Spleen (tissue), 11 donors: ENCODE data around the gene CD48. TPM values are rescaled to one million over a fixed set of nuclear protein-coding genes. Genes with fewer than 3 reads are reported as not detected.

Source experiments
- DNase-seq: peaks from one replicate; pipeline ENCODE4 v3.0.0-alpha.2; 2020
- H3K27ac ChIP-seq, 8 donors: fragments of 200-600 bp; sonication (generic) in 7 of 8; 1 replicate in 4 of 8; 2 replicates in 4 of 8; pipeline versions ENCODE4 v1.5.0 to v1.8.0; 2016 to 2021; ENCODE audit warnings: inconsistent platforms in 4 of 8, mild to moderate bottlenecking in 4 of 8, moderate library complexity in 1 of 8
- H3K27me3 ChIP-seq, 7 donors: fragments of 200-600 bp; sonication (generic) in 6 of 7; replicated peaks in 1 of 7; 1 replicate in 4 of 7; 2 replicates in 3 of 7; pipeline versions ENCODE4 v1.5.0 to v1.8.0; 2016 to 2021; ENCODE audit warnings: inconsistent platforms in 3 of 7, mild to moderate bottlenecking in 1 of 7
- H3K36me3 ChIP-seq, 6 donors: fragments of 200-600 bp; sonication (generic) in 5 of 6; 1 replicate in 4 of 6; 2 replicates in 2 of 6; pipeline versions ENCODE4 v1.5.0 to v1.8.0; 2016 to 2021; ENCODE audit warnings: inconsistent platforms in 2 of 6
- H3K4me1 ChIP-seq, 6 donors: fragments of 200-600 bp; sonication (generic) in 5 of 6; 1 replicate in 3 of 6; 2 replicates in 3 of 6; pipeline versions ENCODE4 v1.5.0 to v1.8.0; 2016 to 2021; ENCODE audit warnings: inconsistent platforms in 3 of 6
- H3K4me3 ChIP-seq, 8 donors: fragments of 200-600 bp; sonication (generic) in 7 of 8; 1 replicate in 4 of 8; 2 replicates in 4 of 8; pipeline versions ENCODE4 v1.5.0 to v1.8.0; 2016 to 2021; ENCODE audit warnings: inconsistent platforms in 4 of 8, mild to moderate bottlenecking in 4 of 8, moderate library complexity in 2 of 8
- H3K9me3 ChIP-seq, 8 donors: fragments of 200-600 bp; sonication (generic) in 7 of 8; 1 replicate in 4 of 8; 2 replicates in 4 of 8; pipeline versions ENCODE4 v1.5.0 to v1.8.0; 2016 to 2021; ENCODE audit warnings: inconsistent platforms in 4 of 8
- CTCF ChIP-seq, 11 experiments: fragments of 200-600 bp in 7 of 11; fragments of 450-650 bp in 4 of 11; sonication (generic) in 4 of 11; IDR thresholded peaks in 8 of 11; conservative IDR thresholded peaks in 3 of 11; 1 replicate in 7 of 11; 2 replicates in 4 of 11; pipeline versions ENCODE4 v1.4.0 to v1.8.0; 2016 to 2021; ENCODE audit warnings: antibody characterized with exemption in 11 of 11, inconsistent platforms in 4 of 11, mild to moderate bottlenecking in 1 of 11
- POLR2A ChIP-seq, 3 donors: fragments of 450-650 bp; IDR thresholded peaks; one replicate each; pipeline ENCODE4 v1.5.1; 2017; ENCODE audit warnings: antibody characterized with exemption in 3 of 3, mild to moderate bottlenecking in 1 of 3
- POLR2AphosphoS5 ChIP-seq, 3 donors: sonication (generic); formaldehyde crosslinking; IDR thresholded peaks; one replicate each; pipeline ENCODE4 v1.5.1; 2017; ENCODE audit warnings: antibody characterized with exemption in 3 of 3
- WGBS, 5 donors: extraction: QIAGEN DNeasy Blood & Tissue Kit in 3 of 5; methylation state at CpG; one replicate each; pipeline versions ENCODE4 v1.1.5 to v1.1.7; 2013 to 2018; 5-methylcytosine and 5-hydroxymethylcytosine counted together
- intact Hi-C: fragments of 100-400 bp; cut with DNase I; formaldehyde crosslinking; loops from one replicate; pipeline ENCODE4 v1.15.0; 2023; ENCODE audit warnings: low total_unique reads
- polyA plus RNA-seq, 3 donors: library from polyadenylated mRNA; stranded (reverse); fragments of 200-250 nt; gene quantifications; one replicate each; pipeline ENCODE4 v1.2.1, GENCODE V29; 2013
- total RNA-seq, 7 donors: library from RNA; depleted of rRNA in 3 of 7; stranded (reverse); fragments of >200 nt in 3 of 7; fragmentation: NEBNext Ultra II Directional in 4 of 7; extraction: Animal tissue kit (Norgen Biotek cat#: 25700) in 4 of 7; gene quantifications; one replicate each; pipeline versions ENCODE4 v1.1.0 to v1.2.1, GENCODE V29; 2016 to 2021
- donor health status: healthy with polysubstance abuse.
- donor health status: DM: no; HTN: no; CAD: no; lungs with moderate emphysema.
- donor health status: DM: no; HTN: no; CAD: no.
- donor health status: Bipolar disorder and iron deficiency.
- donor health status: healthy.
- donor health status: DM: no; HTN: no; CAD: no.
- donor health status: DM: yes; HTN: yes; CAD: no.

The CD48 gene
- total and polyA plus RNA-seq, 10 donors = 150 to 510 (median 248) TPM

DNA sequence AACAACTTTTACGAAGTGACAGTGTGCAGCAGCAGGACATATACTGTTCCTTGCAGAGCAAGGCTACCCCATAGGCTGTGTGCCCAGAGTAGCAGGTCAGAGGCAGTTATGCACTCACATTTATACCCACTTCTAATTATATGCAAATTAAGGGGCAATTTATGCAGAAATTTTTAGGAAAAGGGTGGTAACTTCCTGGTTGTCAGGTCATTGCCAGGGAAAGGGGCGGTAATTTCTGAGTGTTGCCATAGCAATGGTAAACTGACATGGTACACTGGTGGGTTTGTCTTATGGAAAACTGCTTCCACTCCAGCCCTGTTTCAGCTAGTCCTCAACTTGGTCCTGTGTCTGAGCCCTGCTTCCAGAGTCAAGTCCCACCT is 52.8 kb downstream of the CD48 start:
- H3K27ac ChIP-seq = peak overlapping the region in 3 of 8 donors; percentile 32 to 67 (median 63)
- no peak for DNase-seq
- H3K9me3 ChIP-seq = no peaks in the 10 kb centered on the region
- TF ChIP-seq POLR2AphosphoS5 (IDR thresholded peaks at IDR 0.05) (no peak), POLR2A (IDR thresholded peaks at IDR 0.05) (no peak), CTCF (IDR thresholded peaks at IDR 0.05 in 8 of 11, conservative IDR thresholded peaks at IDR 0.05 in 3 of 11) (no peak)
- peaks cover 18 to 61% (median 38%) of the 10 kb centered on the region in 6 donors for H3K4me1 ChIP-seq
- intact Hi-C loops = no loop called here
- H3K36me3 ChIP-seq = no peaks in the 10 kb centered on the region
- WGBS, 5 donors = 87 to 98% (median 93%) methylated on average over 2 of the region's 2 CpGs
- no peak overlapping the region for H3K4me3 ChIP-seq
- H3K27me3 ChIP-seq = no peaks in the 10 kb centered on the region

DNA sequence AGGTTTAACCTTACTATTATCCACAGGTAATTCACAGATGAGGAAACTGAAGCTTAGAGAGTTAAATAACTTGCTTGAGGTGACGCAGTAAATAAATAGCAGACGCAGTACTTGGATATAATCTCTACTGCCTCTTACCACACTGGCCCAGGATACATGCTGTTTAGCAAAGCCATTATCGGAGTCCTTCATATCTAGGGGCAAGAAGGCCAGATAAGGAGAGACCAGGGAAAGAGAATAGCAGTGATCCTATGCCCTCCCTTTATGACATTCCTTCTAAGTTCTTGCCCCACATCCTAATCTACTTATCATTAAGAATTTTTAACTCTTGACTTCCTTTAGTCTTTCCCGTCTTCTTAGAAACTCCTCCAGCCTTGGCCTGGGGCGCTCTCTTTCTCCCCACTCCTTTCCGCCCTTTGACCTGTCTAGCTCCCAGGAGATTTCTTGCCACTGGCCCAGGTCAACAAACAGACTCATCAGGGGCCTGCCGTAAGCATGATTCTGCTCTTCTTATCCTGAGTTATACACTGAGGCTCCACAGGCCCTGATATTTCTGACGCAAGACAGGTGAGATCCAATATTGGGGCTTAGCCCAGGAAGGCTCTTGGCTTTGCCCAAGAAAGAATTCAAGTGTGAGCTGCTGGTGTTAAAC is 53.3 kb downstream of the CD48 start:
- TF ChIP-seq POLR2AphosphoS5 (IDR thresholded peaks at IDR 0.05) (no peak), CTCF (IDR thresholded peaks at IDR 0.05 in 8 of 11, conservative IDR thresholded peaks at IDR 0.05 in 3 of 11) (no peak), POLR2A (IDR thresholded peaks at IDR 0.05) (no peak)
- WGBS, 5 donors = 90 to 97% (median 93%) methylated on average over 8 of the region's 8 CpGs
- intact Hi-C loops = no loop called here
- Histone ChIP-seq H3K27me3 (no peaks in the 10 kb centered on the region), H3K36me3 (no peaks in the 10 kb centered on the region), H3K27ac (peak overlapping the region in 5 of 8 donors; percentile 22 to 67 (median 32)), H3K4me3 (no peak overlapping the region), H3K4me1 (peaks cover 13 to 61% (median 37%) of the 10 kb centered on the region in 6 donors), H3K9me3 (no peaks in the 10 kb centered on the region)
- no peak for DNase-seq

DNA sequence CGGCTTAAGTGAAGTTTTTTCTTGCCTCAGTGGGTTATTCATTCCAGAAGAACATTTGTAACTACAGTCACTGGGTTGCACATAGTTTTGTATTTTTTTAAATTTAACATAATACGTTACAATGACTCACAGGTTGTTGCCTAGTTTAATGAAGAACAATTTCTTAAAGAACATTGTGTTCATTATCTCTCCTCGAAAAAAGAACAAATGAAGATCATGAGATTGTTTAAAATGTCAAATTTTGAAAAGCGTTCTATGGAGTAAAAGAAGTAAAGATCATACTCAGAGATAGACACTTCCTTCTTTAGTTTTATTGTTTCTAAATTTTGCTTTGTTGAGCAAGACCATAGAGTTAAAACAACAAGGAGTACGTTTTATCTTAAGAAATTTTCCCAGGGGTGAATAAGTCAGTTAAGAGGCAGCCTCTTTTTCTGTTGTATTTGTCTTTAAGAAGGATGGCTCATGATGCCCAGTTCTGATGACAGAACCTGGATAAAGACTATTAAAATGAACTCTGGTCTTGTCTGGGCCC is 54.3 kb downstream of the CD48 start:
- intact Hi-C loops = no loop called here
- H3K27ac ChIP-seq = peak overlapping the region in 5 of 8 donors; percentile 22 to 67 (median 55)
- no peaks in the 10 kb centered on the region for H3K36me3 ChIP-seq
- peaks cover 13 to 61% (median 37%) of the 10 kb centered on the region in 6 donors for H3K4me1 ChIP-seq
- H3K4me3 ChIP-seq = no peak overlapping the region
- no peaks in the 10 kb centered on the region for H3K27me3 ChIP-seq
- no peak for TF ChIP-seq POLR2AphosphoS5 (IDR thresholded peaks at IDR 0.05)
- TF ChIP-seq CTCF (IDR thresholded peaks at IDR 0.05 in 8 of 11, conservative IDR thresholded peaks at IDR 0.05 in 3 of 11) = no peak
- TF ChIP-seq POLR2A (IDR thresholded peaks at IDR 0.05) = no peak
- WGBS, 5 donors = 51 to 71% (median 58%) methylated on average over 5 of the region's 5 CpGs
- H3K9me3 ChIP-seq = no peaks in the 10 kb centered on the region
- no peak for DNase-seq

GRCh38 chr1:160656737-160657136 is 54.9 kb downstream of the CD48 start:
- 80 to 92% (median 86%) methylated on average over 3 of the region's 3 CpGs for WGBS, 5 donors
- no peaks in the 10 kb centered on the region for H3K9me3 ChIP-seq
- peak overlapping the region in 3 of 8 donors; percentile 16 to 67 (median 63) for H3K27ac ChIP-seq
- peaks cover 19 to 64% (median 41%) of the 10 kb centered on the region in 6 donors for H3K4me1 ChIP-seq
- no peak overlapping the region for H3K4me3 ChIP-seq
- intact Hi-C loops = no loop called here
- H3K36me3 ChIP-seq = no peaks in the 10 kb centered on the region
- no peak for TF ChIP-seq POLR2AphosphoS5 (IDR thresholded peaks at IDR 0.05)
- TF ChIP-seq CTCF (IDR thresholded peaks at IDR 0.05 in 8 of 11, conservative IDR thresholded peaks at IDR 0.05 in 3 of 11) = no peak
- no peak for TF ChIP-seq POLR2A (IDR thresholded peaks at IDR 0.05)
- DNase-seq = no peak
- H3K27me3 ChIP-seq = no peaks in the 10 kb centered on the region
